AG09309 (cell line): ENCODE results near the gene BSND.

Experiments used
- DNase-seq: peaks from one replicate; pipeline ENCODE4 v3.0.0-alpha.2; 2010; ENCODE audit warnings: low read depth
- H3K4me3 ChIP-seq: 2 replicates; pipeline ENCODE4 v1.5.1; 2011; ENCODE audit warnings: mild to moderate bottlenecking, low read depth, low read length, moderate library complexity; ENCODE audit not compliant: control insufficient read depth
- TF ChIP-seq, protein P1 (sequence below): IDR thresholded peaks from 2 replicates; pipeline ENCODE4 v1.5.1; 2011; ENCODE audit warnings: mild to moderate bottlenecking, low read depth, low read length, inconsistent platforms; ENCODE audit not compliant: insufficient read depth, control insufficient read depth; ENCODE audit errors: missing control alignments

BSND gene

GRCh38 chr1:54995013-54995760 lies 3.5 kb upstream of the BSND start:
- no peak overlapping the region for H3K4me3 ChIP-seq
- TF ChIP-seq, protein P1, sequence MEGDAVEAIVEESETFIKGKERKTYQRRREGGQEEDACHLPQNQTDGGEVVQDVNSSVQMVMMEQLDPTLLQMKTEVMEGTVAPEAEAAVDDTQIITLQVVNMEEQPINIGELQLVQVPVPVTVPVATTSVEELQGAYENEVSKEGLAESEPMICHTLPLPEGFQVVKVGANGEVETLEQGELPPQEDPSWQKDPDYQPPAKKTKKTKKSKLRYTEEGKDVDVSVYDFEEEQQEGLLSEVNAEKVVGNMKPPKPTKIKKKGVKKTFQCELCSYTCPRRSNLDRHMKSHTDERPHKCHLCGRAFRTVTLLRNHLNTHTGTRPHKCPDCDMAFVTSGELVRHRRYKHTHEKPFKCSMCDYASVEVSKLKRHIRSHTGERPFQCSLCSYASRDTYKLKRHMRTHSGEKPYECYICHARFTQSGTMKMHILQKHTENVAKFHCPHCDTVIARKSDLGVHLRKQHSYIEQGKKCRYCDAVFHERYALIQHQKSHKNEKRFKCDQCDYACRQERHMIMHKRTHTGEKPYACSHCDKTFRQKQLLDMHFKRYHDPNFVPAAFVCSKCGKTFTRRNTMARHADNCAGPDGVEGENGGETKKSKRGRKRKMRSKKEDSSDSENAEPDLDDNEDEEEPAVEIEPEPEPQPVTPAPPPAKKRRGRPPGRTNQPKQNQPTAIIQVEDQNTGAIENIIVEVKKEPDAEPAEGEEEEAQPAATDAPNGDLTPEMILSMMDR: no peak
- no peak for DNase-seq

DNA sequence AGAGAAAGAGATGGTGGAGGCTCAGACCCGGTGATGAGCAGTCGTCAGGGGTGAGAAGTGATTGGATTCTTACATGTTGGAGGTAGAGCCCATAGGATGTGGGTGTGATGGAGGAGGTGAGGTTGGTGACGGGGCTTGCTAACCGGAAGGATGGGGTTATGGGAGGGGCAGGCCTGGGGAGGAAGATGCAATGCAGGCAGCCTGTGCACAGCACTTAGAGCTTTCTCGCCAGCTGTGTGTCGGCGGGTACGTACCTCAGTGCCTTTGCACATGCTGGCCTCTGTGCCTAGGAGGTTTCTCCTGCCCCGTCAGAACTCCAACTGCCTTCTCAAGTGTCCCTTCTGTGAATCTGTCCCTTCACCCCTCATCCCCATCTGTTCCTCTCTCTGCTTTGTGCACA lies 2.9 kb upstream of the BSND start:
- H3K4me3 ChIP-seq: no peak overlapping the region
- TF ChIP-seq, protein P1: no peak
- DNase-seq: no peak

DNA sequence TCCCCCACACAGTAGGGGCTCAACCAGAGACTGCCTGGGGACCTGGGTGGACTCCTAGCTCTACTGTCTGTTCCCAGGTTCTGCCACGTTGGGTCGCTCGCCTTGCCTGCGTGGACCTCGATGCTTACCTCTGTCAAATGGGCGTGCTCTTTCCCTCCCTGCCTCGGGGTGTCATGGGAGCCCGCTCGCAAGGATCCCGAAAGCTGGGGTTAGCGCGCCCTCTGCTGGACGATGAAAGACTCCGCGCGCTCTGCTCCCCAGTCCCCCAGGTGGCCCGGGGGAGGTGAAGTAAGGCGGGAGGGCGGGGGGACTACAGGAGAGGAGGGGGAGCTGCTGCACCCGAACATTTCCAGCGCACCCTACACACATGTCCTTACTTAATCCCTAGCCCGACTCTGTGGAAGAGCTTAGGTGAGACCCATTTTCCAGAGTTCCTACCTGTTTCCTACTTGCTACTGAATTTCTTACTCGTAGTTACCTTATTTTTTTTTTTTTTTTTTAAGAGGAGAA lies 2.3 kb upstream of the BSND start:
- TF ChIP-seq, protein P1: peak; percentile 88
- no peak for DNase-seq
- H3K4me3 ChIP-seq: no peak overlapping the region

- TF ChIP-seq, protein P1: no peak
- no peak for DNase-seq
- H3K4me3 ChIP-seq: no peak overlapping the region
Measured at GRCh38 chr1:54996869-54997710, 1.6 kb upstream of the BSND start.

- H3K4me3 ChIP-seq: no peak overlapping the region
- TF ChIP-seq, protein P1: no peak
- DNase-seq: no peak
Measured at GRCh38 chr1:54997711-54997986, 1.1 kb upstream of the BSND start.

- H3K4me3 ChIP-seq: no peak overlapping the region
- no peak for DNase-seq
- TF ChIP-seq, protein P1: no peak
Measured at GRCh38 chr1:54998100-54998499, 633 bp upstream of the BSND start.
